Activated naive CD4-positive, alpha-beta T cell treated with anti-CD3 and anti-CD28 coated beads, Interleukin-2, amount 50 U/mL, for 24 hours (primary cell): ENCODE results near the gene DHRS13.
"Not testable (repeated sequence)": the region's sequence is repeated elsewhere in the genome, so short reads cannot be mapped to it uniquely, and the experiment has no call there.

Experiments
- H3K27ac Mint-ChIP-seq: one replicate; pipeline ENCODE4 v1.8.0; 2021; ENCODE audit warnings: mild to moderate bottlenecking, mixed read lengths
- H3K27me3 Mint-ChIP-seq: one replicate; pipeline ENCODE4 v1.8.0; 2021; ENCODE audit warnings: mixed read lengths
- H3K36me3 Mint-ChIP-seq: one replicate; pipeline ENCODE4 v1.8.0; 2021; ENCODE audit warnings: mixed read lengths
- H3K4me1 Mint-ChIP-seq: one replicate; pipeline ENCODE4 v1.8.0; 2021; ENCODE audit warnings: mixed read lengths
- H3K4me3 Mint-ChIP-seq: one replicate; pipeline ENCODE4 v1.8.0; 2021; ENCODE audit warnings: mild to moderate bottlenecking, mixed read lengths
- H3K9me3 Mint-ChIP-seq: one replicate; pipeline ENCODE4 v1.8.0; 2021; ENCODE audit warnings: mixed read lengths

The DHRS13 gene

DNA sequence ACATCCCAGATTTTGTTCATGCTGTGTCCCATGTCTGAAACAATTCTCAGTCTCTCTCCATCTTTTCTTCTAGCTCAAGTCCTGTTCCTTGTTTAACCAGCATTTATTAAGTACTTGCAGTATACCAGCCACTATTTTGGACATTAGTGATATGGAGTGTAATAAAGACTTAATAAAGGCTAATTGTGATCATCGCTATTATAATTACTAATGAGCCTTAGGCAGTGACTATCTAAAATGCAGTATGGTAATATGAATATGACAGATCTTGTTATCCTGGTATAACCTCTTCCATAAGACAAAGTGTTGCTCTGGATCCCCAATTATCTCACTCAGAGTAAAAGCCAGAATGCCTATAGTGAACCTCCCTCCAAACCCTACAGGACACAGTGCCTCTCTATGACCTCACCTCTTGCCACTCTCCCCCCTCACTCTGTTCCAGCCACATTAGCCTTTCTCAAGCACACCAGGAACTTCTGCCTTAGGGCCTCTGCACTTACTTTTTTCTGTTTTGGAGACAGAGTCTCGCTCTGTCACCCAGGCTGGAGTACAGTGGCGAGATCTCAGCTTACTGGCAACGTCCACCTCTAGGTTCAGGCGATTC, 3.6 kb downstream of the DHRS13 start:
- peak overlapping the region; percentile 59 for H3K27ac Mint-ChIP-seq
- no peaks in the 10 kb centered on the region for H3K27me3 Mint-ChIP-seq
- H3K4me1 Mint-ChIP-seq: peaks cover 59% of the 10 kb centered on the region
- H3K9me3 Mint-ChIP-seq: no peaks in the 10 kb centered on the region
- peak overlapping the region; percentile 28 for H3K4me3 Mint-ChIP-seq
- H3K36me3 Mint-ChIP-seq: peaks cover 10% of the 10 kb centered on the region

DNA sequence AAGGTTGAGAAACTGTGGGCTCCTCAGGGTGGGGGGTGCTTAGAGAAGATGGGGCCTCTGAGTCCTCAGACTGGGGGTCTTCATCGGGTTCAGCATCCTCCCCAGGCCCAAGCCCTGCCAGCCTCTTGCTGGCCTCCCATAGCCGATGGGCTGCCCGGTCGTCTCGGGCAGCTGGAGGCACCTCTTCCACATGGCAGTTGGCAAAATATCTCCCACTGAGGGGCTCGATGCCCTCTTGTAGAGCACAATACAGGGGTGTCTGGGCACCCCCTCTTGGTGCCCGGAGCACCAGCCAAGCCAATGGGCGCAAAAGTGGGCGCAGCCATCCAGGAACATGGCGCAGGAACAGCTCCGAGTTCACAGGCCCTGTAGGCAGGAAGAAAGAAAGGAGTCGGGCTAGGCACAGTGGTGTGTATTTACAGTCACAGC, 4.3 kb downstream of the DHRS13 start:
- Mint-ChIP-seq H3K4me3 (no peak overlapping the region), H3K4me1 (peaks cover 63% of the 10 kb centered on the region), H3K36me3 (peaks cover 10% of the 10 kb centered on the region), H3K9me3 (no peaks in the 10 kb centered on the region), H3K27me3 (no peaks in the 10 kb centered on the region), H3K27ac (no peak overlapping the region)

DNA sequence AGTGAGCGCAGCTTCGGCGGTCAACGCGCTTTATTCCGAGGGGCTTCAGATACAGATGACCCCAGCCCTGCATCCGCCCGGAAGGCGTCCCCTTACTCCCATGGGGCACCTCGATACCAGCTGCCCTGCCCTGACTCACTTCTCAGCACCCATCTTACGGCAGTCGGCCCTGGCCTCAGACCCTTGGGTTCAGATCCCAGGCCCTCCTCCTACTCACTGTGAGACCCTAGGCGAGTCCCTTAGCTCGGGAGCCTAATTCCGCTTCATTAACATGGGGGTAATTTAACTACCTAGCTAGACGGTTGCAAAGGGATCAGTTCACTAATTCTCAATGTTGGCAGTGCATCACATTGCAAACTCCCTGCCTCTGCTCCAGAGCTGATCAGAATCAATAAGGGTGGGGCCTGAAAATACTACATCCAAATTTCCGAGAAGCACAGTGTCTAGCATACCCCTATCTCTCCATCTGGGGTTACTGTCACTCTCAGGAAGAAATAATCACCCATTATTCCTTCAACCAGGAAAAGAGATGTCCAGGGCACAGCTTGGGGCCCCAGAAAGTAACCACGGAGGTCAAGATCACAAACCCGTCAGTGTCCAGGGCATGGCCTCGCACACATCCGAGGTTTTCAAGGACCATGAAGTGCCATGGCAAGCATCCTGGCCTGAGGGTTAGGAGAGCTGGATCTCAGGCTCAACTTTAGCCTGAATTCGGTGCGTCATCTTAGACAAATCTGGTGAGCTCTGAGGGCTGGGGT, 4.9 kb downstream of the DHRS13 start:
- no peaks in the 10 kb centered on the region for H3K9me3 Mint-ChIP-seq
- H3K27ac Mint-ChIP-seq: peak overlapping the region; percentile 97
- H3K4me1 Mint-ChIP-seq: peaks cover 64% of the 10 kb centered on the region
- H3K36me3 Mint-ChIP-seq: peaks cover 13% of the 10 kb centered on the region
- no peaks in the 10 kb centered on the region for H3K27me3 Mint-ChIP-seq
- H3K4me3 Mint-ChIP-seq: peak overlapping the region; percentile 93

DNA sequence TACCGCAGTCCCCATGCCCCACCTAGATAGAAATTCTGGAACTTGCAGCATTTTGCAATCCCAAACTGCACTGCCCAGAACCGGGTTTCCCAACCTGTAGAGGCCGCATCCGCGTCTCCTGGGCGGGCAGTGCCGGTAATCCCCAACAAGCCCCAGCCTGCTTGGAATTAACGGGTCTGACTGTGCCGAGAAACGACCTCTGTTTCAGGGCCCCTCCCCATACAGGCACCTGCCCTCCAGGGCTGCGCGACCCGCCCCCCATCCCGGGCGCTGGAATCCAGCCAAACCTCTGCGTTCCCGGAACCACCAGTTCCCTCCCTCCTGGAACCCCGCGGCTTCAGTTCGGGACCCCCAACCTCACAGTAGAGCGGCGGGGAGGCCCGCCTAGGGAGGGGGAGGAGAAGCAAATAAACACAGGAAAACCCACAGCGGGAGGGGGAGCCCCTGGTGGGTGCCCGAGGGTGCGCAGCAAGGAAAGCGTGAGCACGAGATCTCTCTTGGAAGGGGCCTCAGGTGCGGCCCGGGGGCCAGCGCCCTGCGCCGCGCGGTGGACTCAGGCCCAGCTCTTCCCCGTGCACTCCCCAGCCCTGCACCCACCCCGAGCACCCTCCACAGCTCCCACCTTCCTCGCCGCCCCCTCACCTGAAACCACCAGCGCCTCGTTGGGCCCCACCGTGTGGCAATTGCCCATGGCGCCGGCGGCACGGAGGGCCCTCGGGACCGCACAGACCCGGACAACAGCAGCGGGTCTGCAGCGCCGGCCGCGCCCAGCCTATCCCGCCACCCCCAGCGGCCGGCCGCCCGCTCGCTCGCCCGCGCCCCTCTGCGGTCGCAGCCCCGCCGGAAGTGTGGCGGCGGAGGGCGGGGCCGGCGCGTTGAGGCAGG, 5.8 kb downstream of the DHRS13 start, which contains the start of gene FLOT2:
TSS of gene FLOT2 (minus strand) at position 850 of the 885 bp plus-strand sequence. CDS start at position 691, 159 bp downstream.
- H3K36me3 Mint-ChIP-seq: peaks cover 13% of the 10 kb centered on the region
- peaks cover 69% of the 10 kb centered on the region for H3K4me1 Mint-ChIP-seq
- H3K27ac Mint-ChIP-seq: peak within 1 kb of the TSS; percentile 97
- peak within 1 kb of the TSS; percentile 93 for H3K4me3 Mint-ChIP-seq
- no peaks in the 10 kb centered on the region for H3K9me3 Mint-ChIP-seq
- H3K27me3 Mint-ChIP-seq: no peaks in the 10 kb centered on the region

DNA sequence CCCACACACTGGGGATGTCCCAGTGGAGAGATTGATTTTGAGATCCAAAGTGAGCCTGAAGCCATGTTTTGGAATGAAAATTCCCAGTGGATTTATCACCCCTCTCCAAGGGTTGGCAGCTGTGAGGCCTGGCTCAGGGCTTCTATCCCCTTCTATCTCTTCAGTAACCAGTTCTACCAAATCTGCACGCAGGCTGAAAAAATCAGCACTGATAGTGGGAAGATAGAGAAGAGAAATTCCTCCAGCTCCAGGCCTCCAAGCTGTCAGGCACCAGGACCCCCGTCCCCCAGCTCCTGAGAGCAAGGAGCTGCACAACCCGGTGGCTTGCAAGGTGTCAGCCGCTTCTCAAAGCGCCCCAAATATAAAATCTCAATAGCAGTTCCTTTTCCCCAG, 6.4 kb downstream of the DHRS13 start:
- Mint-ChIP-seq H3K4me1 (peaks cover 69% of the 10 kb centered on the region), H3K27me3 (no peaks in the 10 kb centered on the region), H3K27ac (peak overlapping the region; percentile 94), H3K4me3 (peak overlapping the region; percentile 93), H3K9me3 (no peaks in the 10 kb centered on the region), H3K36me3 (peaks cover 16% of the 10 kb centered on the region)

DNA sequence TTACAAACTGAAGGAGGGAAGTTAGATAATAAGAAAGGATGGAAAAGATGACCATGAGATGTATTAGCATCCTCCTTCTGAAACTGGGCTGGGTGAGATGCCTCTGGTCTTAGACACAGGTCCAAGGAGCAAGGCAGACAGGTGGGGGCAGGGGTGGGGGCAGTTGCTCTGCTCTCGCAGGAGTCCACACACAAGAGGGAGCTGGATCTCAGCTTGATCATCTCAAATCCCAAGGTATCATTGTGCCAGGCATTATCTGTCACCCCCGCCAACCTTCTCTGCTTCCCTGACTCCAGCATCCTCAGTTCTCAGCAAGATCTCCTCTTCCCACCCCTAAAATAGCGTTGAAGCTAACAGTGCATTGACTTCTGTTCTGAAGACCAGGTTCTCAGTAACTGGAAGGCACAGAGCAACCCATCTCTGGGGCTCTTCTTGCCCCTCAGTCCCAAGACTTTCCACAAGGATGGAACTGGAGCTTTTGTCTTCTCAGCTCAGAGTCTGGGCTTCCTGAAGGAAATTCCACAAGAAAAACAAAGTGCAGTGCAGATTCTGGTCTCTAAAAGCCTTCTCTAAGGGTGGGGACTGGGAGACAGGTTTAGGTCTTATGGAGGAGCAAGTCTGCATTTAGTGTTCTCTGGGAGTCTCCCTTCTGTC, 7.0 kb downstream of the DHRS13 start:
- no peaks in the 10 kb centered on the region for H3K27me3 Mint-ChIP-seq
- H3K4me1 Mint-ChIP-seq: peaks cover 73% of the 10 kb centered on the region
- H3K36me3 Mint-ChIP-seq: peaks cover 20% of the 10 kb centered on the region
- no peaks in the 10 kb centered on the region for H3K9me3 Mint-ChIP-seq
- peak overlapping the region; percentile 94 for H3K27ac Mint-ChIP-seq
- peak overlapping the region; percentile 93 for H3K4me3 Mint-ChIP-seq

DNA sequence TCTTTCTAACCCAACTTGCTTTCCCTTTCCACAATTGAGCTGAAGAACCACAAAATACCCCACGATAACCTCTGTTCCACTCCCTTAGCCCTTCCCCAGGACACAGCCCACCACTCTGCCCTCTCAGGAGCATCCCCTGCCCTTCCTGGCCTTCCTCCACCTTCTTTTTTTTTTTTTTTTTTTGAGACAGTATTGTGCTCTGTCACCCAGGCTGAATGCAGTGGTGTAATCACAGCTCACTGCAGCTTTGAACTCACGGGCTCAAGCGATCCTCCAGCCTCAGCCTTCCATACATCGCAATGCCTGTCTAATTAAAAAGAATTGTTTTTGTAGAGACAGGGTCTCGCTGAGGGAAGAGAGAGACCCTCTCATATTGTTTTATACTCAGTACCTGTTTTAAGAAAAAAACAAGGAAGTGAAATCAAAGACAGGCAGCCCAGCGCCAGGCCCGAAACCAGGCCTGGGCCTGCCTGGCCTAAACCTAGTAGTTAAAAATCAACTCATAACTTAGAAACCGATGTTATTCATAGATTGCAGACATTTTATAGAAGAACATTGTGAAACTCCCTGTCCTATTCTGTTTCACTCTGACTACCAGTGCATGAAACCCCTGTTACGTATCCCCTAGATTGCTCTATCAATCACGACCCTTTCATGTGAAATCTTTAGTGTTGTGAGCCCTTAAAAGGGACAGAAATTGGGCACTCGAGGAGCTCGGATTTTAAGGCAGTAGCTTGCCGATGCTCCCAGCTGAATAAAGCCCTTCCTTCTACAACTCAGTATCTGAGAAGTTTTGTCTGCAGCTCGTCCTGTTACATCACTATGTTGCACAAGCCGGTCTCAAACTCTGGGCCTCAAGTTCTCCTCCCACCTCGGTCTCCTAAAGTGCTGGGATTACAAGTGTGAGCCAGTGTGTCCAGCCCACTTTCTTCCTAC, 9.4 kb downstream of the DHRS13 start:
- Mint-ChIP-seq H3K4me1 (peaks cover 69% of the 10 kb centered on the region), H3K36me3 (peaks cover 11% of the 10 kb centered on the region), H3K4me3 (peak overlapping the region; percentile 89), H3K27ac (peak overlapping the region; percentile 100)
- H3K27me3 Mint-ChIP-seq, H3K9me3 Mint-ChIP-seq: not testable (repeated sequence)

DNA sequence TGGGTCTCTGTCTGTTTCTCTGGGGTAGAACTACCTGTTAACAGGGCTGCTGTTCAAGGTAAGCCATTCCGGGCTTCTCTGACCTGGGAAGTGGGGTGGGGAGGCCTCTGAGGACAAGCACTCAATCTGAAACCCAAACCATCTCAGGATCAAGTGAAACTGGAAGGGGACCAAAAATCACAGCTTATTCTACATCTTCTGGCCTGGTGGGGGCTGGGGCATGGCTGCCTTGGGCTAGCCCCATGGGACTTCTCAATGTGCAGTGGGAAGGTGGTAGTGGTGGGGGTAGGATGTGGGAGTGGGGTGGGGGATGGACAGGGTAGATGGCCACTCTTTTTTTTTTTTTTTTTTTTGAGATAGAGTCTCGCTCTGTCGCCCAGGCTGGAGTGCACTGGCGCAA, 10.9 kb downstream of the DHRS13 start:
- Mint-ChIP-seq H3K27me3 (no peaks in the 10 kb centered on the region), H3K27ac (peak overlapping the region; percentile 93), H3K9me3 (no peaks in the 10 kb centered on the region), H3K4me3 (peak overlapping the region; percentile 53), H3K36me3 (peaks cover 11% of the 10 kb centered on the region), H3K4me1 (peaks cover 67% of the 10 kb centered on the region)

DNA sequence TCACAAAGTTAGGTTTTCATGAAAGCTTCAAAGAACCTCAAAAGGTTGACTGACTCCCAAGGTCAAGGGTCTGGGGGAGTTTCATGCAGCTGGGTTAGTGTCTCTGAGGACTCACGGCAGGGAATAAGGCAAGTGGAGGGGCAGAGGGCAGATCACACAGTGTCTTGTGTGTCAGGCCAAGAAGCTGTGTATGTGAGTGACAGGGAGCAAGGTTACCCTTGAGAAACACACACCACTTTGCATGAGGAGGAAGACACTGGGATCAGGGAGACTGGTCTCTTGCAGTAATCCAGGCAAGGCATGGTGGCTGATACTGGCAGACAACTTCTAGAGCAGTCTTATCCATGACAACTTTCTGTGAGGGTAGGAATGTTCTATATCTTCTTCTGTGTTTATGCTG, 11.7 kb downstream of the DHRS13 start:
- Mint-ChIP-seq H3K4me3 (no peak overlapping the region), H3K27ac (peak overlapping the region; percentile 93), H3K27me3 (no peaks in the 10 kb centered on the region), H3K36me3 (peaks cover 11% of the 10 kb centered on the region), H3K9me3 (no peaks in the 10 kb centered on the region), H3K4me1 (peaks cover 64% of the 10 kb centered on the region)

DNA sequence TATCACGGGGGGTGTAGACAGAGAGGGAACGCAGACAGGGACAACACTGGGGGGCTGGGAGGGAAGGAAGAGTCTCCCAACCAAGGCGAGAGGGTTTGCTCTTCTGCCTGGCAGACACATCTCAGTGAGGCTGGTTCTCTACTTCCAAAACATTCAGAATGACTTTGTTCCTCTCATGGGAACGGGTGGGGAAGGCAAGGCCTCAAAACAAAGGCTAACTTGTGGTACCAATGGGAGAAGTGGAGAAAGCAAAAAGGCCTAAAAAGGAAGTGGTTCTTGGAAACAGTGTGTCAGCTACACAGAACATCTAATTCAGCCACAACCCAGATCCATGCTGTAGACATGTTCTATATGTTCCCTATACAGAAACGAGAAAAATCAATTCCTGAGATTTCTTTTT, 12.9 kb downstream of the DHRS13 start:
- H3K36me3 Mint-ChIP-seq: peaks cover 11% of the 10 kb centered on the region
- H3K4me1 Mint-ChIP-seq: peaks cover 62% of the 10 kb centered on the region
- H3K9me3 Mint-ChIP-seq: no peaks in the 10 kb centered on the region
- no peak overlapping the region for H3K27ac Mint-ChIP-seq
- no peak overlapping the region for H3K4me3 Mint-ChIP-seq
- H3K27me3 Mint-ChIP-seq: no peaks in the 10 kb centered on the region

DNA sequence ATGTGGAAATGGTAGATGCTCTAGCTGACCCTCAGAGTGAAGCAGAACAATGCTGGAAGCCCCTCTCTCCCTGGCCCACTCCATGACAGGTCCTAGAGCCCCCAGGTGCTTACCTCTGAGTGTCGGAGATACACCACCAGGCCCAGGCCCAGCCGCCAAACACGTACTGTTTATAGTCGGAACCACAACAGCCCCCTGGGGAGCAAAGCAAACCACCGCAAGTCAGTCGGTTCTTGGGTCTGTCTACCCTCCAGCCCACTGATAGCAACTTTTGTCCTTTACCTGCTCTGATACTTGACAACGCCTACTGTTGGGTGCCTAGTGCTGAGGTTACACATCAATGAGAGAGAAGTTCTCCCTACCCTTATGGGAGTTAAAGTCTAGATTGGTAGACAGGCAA, 14.0 kb downstream of the DHRS13 start:
- no peaks in the 10 kb centered on the region for H3K9me3 Mint-ChIP-seq
- peaks cover 11% of the 10 kb centered on the region for H3K36me3 Mint-ChIP-seq
- no peaks in the 10 kb centered on the region for H3K27me3 Mint-ChIP-seq
- peaks cover 62% of the 10 kb centered on the region for H3K4me1 Mint-ChIP-seq
- no peak overlapping the region for H3K27ac Mint-ChIP-seq
- H3K4me3 Mint-ChIP-seq: no peak overlapping the region

DNA sequence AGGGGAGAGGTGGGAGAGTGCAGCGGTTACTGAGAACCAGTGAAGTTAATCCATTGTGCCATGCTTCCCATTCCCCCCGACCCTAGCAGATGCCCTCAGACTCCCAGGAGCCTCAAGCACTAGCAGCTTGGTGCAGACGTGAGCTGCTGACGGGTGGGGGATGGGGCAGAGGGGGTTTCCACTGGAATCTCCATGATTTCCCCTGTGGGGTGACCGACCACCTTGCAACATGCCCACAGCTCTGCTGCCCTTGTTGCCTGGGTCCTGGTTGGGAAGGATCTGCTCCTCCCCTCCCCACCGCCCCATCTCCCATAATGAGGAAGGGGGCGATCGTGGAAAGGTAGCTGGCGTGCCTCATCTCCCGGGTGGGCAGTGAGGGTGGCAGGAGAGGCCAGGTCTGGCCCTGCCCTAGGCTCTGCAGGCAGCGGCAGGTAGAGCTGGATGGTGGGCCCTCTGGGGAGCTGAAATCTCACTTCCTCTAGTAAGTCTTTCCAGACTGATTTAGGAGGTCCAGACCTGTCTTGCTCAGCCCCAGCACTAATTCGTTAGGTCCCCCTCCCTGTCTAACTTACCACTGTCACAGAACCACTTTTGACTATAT, 14.9 kb downstream of the DHRS13 start:
- Mint-ChIP-seq H3K9me3 (no peaks in the 10 kb centered on the region), H3K36me3 (peaks cover 8% of the 10 kb centered on the region), H3K27ac (no peak overlapping the region), H3K4me3 (no peak overlapping the region), H3K4me1 (peaks cover 54% of the 10 kb centered on the region), H3K27me3 (no peaks in the 10 kb centered on the region)

DNA sequence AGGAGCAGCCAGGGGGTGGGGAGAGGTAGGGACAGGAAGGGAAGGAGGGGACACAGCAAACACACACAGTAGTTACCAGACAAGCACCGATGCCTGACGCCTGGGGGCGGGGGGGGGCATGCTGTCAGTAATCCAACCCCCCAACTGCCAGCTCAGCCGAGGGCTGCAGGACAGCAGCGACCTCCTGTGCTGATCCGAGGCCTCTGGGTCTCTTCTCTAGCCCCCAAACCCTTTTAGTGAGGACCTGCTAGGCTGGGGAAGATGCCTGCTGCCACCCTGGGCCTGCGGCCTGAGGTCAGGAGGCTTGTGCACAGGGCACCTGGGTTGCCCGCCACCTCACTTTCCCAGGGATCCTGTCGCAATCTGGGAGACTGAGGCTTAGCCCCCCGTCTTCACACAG, 16.9 kb downstream of the DHRS13 start:
- H3K36me3 Mint-ChIP-seq: peaks cover 3% of the 10 kb centered on the region
- H3K27me3 Mint-ChIP-seq: no peaks in the 10 kb centered on the region
- no peaks in the 10 kb centered on the region for H3K9me3 Mint-ChIP-seq
- H3K4me1 Mint-ChIP-seq: peaks cover 35% of the 10 kb centered on the region
- no peak overlapping the region for H3K4me3 Mint-ChIP-seq
- no peak overlapping the region for H3K27ac Mint-ChIP-seq

DNA sequence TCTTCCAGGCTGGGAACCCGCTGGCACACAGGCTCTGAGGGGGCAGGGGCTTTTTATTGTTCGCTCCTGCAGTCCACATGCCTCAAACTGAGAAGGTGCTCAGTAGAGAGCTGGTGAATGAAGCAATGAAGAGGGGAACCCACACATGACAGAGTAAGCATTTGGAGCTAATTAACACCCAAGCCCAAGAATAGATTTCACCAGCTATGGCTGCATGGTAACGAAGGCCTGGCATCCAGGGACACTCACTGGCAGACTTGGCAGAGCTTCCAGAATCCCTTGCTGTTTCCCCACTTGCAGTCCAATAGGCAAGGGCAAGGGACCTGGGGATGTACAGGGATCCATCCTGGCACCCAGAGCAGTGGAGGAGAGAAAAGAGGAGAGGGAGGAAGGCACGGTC, 17.5 kb downstream of the DHRS13 start:
- Mint-ChIP-seq H3K27me3 (no peaks in the 10 kb centered on the region), H3K36me3 (peaks cover 1% of the 10 kb centered on the region), H3K4me3 (no peak overlapping the region), H3K9me3 (no peaks in the 10 kb centered on the region), H3K27ac (no peak overlapping the region), H3K4me1 (peaks cover 29% of the 10 kb centered on the region)
